Measurements from ENCODE around the gene EZR.

Gene EZR

DNA sequence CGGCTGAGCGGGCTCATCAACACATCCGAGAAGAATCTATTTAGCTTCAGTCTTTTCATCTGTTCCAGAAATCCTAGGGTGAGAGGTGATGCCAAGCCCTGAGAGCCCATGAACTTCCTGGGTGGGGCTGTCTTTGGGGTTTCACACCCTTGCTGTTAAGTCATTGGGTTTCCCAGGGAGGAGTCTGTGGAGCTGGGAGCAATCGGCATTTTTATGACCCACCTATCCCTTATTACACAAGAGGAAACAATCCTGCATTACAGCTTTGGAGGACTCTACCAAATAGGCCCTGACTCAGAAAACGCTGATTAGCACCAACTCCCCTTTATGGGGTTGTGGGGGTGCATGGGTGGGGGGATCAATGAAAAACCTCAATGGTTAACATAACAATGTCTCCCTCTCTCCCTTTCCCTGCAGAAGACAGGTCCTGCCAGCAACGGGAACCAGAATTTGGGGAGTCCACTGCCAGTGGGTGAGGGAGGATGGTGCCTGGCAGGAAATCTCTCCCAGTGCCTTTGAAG, 46.3 kb downstream of the EZR start:
- DNase-seq: no peak

DNA sequence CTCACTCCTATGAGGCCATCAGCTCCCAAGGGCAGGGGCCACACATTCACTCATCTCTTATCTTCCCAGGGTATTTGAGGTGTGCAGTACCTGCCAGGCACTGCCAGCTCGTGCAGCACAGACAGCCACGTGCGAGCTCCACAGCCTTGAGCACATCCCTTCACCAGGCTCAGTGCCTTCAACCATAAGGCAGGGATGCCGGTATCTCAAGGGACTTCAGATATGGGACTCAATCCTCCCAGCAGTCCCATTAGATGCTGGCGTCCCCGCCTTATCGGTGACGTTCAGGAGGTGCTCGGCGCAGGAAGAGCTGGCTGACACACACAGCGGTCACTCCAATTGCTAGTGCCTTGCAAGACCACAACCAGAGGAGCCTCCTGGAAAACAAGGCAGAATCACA, 47.0 kb downstream of the EZR start:
- no peak for DNase-seq

DNA sequence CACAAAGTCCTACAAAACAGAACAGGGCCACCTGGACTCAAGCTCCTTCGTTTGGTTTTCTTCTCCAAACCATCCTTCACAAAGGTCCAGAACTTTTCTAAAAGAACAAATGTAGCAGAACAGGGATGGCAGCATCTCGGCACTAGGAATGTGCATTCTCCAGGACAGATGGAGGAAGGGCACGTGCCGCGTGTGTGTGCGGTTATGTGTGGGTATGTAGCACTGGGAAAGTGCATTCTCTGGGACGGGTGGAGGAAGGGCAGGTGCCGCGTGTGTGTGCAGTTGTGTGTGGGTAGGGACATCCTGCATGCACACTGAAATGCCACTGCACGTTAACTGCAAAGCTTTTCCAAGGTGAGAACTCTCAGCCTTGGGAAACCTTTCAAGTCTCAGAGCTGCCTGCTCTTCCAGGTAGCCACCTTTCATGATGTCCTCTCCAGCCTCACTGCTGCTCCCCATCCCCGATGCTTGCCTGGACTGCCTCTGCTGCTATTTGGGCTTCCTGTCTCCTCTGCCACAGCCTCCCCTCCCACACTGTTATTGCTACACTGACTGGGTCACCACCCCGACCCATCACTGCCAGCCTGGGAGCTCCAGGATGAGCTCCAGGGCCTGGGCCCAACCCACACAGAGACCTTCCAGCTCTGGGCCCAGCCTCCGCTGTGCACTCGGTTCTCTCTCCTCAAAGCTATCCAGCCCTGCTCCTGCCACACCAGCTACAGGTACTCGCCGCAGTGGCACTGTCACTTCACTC, 47.6 kb downstream of the EZR start:
- DNase-seq: no peak

DNA sequence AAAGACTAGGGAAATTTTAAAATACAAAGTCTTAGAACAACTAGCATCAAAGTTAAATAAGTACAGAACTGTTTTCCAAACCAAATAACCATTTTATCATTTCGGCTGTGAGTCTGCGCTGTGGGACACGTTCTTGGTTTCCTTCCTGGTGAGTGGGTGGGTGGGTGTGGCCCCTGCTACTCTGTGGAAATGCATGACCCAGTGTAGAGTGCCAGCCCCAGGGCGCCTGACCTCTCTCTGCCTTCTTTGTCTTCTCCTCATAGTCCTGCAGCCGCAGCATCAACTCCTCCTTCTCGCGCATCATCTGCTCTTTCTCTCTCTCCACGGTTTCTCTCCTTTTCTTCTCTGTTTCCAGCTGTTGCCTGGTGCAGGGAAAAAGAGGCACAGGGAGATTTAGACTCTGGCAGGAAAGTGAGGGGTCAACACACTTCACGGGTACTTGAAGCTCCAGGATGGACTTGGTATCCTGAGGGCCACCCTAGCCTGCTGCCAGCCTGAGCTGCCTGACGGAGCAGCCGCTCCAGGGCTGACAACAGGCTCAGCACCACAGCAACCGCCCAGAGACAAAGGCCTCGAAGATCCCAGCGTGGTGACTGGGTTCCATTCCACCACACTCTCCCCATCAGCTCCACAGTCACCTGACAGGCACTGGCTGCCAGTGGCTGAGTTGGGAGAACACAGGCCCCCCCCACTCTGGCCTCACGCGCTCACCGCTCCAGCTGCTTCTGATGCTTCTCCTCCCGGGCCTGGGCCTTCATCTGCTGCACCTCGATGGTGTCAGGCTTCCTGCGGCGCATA, 48.4 kb downstream of the EZR start:
- DNase-seq: no peak

DNA sequence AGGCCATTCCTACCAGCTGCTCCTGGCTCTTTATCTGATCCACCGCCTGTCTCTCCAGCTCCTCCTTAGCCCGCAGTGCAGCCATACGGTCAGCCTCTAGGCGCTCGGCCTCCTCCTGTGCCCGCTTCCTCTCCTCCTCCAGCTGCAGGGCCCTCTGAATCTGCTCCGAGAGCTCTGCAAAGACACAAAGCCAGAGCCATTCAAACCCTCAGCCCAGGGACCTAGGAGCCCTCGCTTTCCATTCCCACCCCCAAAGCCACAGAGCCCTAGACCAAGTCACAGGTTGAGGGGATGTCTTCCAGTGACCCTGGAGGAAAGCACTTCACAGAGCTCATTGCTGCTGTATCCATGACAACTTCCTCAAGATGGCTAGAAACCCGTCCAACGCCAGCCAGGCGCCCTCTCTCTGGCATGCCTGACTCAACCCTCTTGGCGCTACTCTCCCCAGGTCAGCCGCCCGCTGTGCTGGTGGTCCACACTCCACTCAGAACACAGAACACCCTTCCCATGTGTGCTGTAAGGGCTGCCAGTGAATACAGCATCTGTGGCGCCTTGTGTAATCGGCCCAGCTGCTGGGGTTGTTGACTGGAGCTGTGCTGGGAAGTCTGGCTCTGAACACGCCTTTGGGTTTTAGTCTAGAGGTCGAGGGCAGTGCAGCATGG, 49.3 kb downstream of the EZR start:
- DNase-seq: no peak

DNA sequence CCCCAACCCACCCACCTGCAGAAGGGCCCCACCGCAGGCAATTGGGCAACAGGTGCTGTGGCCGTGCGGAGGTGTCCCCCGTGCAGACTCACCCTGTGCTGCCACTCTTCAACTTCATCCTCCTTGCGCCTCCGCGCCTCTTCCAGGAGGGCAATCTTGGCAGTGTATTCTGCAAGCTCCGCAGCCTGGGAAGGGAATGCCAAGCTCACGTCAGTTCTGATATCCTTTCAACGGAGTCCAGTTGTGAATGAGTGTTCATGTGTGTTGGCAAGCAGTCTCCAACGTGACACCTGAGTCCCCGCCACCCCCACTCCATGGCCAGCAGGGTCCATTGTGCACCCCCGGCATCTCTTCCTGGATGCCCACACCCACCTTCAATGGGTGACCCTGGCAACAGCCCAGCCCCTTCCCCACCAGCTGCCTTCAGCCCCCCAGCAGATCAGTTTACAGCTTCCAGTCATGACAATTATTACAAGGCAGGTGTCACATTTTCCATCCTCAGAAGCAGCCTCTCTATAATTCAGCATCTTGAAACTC, 49.9 kb downstream of the EZR start:
- DNase-seq: no peak

DNA sequence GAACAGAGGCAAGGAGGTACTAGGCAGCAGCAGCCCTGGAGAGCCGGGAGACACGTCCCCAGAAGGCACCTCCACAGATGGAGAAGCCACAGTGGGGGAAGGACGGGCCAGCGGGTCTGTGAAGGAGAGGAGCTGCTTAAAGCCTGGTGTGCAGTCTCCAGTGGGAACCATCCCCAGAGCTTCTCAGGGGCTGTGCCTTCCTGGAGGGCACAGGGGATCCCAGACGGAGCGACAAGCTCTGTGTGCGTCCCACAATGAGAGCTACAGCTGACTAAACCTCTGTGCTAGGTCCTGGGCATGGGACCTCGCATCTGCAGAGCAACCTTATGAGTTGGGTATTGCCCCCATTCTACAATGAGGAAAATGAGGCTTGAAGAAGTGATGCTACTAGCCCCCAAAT, 50.7 kb downstream of the EZR start:
- DNase-seq: no peak

DNA sequence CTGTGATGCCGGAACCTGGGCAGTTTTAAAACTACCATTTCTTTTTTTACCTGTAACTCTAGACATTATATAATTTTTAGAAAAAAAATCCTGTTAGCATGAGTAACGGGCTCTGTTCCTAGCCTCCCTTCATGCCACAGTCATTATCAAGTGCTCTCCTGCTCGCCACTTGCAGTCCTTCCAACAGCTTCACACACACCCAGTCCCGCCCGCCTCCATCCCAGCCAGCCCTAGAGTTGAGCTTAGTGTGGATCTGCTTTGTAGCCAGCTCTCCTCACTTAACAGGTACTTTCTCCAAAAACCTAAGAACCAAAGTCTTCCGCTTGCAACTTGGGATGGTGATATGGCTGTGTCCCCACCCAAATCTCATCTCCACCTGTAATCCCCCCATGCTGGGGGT, 51.5 kb downstream of the EZR start:
- DNase-seq: no peak

DNA sequence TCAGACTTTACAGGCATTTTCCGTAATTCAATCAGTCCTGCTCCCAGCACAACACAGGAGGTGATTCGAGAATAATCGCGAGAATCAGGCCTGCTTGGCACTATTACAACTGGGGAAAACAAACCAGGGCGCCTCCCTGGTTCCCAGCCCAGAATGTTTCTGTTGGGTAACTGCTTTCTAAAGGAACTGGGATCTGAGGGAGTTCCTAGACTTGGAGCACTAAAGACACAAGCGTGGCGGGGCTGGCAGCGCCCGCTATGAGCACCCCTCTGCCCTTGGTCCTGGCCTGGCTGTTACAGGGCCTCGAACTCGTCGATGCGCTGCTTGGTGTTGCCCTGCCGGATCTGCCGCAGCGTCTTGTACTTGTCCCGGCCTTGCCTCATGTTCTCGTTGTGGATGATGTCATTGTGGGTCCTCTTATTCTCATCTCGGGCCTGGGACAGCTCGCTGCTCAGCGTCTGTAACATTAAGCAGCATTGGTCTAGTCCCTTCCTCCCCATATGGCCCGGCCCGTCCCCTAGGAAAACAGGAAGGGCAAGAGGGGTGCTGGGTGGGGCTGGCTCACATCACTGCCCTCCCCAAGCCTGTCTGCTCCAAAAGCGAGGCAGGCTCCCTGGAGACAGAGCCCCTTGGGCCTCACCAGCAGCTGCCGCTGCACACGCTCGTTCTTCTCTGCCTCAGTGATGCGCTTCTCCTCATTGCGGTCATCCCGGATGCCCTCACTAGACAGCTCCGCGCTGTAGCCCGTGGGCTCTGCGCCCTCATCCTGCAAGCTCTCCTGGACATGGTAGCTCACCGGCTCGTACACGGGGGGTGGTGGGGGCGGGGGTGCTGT, 52.3 kb downstream of the EZR start:
- no peak for DNase-seq

DNA sequence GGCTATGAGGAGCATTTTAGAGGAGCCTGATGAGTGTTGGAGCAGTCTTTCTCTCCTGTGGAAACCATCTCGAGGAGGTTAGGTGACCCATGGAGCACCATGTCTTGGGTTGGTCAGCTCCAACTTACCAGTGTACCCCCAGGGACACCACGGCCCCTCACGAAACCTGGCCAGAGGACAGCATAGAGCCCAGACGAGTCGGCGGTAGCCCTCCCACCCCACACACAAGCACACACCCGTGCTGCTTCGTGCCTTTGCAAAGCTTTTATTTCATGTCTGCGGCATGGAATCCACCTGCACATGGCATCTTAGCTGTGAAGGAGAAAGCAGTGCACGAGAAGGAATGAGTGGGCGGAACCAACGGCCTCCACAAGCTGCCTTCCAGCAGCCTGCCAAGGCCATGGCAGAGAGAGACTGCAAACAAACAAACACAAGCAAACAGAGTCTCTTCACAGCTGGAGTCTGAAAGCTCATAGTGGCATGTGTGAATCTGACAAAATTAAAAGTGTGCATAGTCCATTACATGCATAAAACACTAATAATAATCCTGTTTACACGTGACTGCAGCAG, 53.6 kb downstream of the EZR start:
- DNase-seq: no peak

DNA sequence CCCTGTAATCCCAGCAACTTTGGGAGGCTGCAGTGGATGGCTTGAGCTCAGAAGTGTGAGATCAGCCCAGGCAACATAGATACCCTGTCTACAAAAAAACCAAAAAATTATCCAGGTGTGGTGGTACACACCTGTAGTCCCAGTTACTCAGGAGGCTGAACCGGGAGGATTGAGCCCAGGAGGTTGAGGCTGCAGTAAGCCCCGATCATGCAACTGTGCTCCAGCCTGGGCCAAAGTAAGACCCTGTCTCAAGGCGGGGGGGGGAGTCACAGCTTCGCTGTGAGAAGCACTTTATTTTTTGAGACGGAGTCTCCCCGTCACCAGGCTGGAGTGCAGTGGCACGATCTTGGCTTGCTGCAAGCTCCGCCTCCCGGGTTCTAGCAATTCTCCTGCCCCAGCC, 54.2 kb downstream of the EZR start:
- DNase-seq: no peak

DNA sequence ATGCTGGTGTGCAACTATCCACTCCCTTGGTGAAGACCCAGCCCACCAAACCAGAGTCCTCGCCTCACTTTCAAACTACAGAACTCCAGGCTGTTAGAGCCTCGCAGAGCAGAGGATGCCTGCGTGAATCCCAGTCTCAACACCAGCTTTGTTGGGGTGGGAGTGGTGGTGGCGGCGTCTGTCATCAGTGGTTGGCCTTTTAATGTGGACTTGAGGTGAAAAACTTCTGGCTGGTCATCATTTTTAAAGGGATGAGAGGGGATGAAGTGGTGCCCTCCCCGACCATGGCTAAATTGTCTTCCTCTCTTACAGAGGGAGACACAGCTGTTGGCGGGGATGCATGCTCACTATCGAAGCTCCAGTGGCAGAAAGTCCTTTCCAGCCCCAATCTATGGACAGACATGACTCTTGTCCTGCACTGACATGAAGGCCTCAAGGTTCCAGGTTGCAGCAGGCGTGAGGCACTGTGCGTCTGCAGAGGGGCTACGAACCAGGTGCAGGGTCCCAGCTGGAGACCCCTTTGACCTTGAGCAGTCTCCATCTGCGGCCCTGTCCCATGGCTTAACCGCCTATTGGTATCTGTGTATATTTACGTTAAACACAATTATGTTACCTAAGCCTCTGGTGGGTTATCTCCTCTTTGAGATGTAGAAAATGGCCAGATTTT, 54.9 kb downstream of the EZR start:
- DNase-seq: no peak

DNA sequence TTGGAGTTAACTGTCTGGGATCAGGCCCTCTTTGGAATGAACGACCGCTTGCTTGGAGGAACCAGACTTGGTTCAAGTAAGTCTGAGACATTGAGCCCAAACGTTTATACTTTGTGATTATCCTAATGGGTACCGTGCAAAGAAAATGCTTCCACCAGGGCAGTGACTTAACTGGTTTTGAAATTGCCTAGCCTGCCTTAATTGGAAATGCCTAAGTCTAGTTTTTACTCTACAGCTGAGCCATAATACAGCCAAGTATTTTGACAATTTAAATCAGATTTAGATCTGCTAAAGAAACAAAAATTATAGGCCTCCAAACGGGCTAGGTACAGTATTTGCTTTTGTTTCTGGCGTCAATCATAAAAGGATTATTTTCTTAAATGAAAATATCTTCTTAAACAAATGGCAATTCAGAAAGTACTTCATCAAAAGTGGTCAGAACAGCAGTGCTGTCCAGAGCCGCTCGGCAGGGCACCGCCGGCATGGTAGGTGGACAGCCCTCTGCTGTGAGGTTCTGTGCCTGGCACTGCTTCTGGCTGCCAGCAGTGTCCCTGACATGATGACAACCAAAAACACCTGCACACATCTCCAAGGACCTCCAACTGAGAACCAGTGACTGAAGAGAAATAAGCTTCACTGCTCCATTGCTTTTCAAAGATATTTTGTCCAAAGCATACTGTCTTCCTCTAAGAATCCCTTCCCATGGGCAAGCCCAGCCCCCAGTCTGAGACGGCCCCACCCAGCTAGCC, 55.6 kb downstream of the EZR start:
- DNase-seq: no peak

DNA sequence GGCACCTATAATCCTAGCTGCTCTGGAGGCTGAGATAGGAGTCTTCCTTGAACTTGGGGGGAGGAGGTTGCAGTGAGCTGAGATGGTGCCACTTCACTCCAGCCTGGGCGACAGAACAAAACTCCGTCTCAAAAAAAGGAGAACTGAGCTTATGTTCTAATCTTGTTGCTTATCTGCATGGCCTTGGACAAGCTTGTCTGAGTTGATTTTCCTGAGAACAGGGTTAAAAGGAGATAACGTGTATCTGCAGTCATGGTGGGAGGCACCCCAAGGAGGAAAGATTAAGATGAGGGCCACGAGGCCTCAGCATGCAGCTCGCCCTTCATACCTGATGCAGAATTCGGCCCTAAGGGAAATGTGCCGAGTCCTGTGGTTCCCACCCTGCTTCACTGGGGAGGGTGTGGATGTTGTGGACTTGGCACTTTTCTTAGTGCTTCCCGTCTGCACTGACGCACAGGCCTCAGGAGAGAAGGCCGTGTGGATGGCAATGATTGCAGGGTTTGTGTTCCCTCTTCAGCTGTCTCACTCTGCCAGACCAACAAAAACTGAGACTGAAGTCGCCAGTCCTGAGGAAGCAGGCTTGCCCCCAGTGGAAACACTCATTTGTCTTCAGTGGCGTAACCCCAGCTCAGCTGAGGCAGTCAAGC, 56.3 kb downstream of the EZR start:
- DNase-seq: no peak

DNA sequence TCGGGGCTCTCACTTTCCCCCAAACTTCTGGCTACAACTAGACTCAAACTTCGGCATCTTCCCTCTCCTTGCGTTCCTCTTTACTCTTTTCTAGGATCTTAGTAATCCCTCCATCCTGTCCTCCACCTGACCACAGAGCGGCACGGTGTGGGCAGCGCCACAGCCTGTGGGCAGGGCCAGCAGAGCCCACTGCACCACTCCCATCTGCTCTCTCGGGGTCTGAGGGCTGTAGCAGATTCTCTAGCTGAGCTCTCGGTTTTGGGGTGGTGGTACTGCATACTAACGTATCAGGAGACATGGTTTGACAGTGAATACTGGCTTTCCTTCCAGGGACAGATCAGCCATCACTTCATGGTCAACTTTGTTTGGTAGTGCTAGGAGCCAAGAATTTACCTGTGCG, 57.4 kb downstream of the EZR start:
- no peak for DNase-seq

DNA sequence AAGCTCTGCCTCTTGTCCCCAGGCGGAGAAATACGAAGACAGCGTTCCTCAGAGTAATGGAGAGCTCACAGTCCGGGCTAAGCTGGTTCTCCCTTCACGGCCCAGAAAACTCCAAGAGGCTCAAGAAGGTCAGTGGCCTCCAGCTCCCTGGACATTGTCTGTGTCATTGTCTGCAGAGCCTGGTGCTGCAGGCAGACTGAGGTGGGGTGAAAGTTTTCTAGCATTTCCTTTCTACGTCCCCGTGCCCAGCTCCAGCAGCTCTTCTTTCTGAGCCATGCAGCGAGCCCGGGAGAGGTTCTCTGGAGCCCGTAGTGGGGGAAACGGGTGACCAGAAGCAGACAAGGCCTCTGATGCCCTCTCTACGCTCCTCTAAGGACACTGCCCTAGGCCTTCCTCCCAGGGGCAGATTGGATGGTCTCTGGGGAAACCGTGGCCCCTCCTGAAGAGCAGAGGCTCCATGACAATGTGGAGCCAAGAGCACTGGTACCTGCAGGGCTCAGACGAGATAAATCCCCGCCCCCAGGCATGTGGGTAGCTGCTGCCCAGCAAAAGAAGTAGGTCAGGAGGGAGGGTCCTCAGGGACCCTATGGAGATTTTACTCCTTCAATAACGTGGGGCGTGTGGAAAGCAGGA, 58.4 kb downstream of the EZR start:
- no peak for DNase-seq

DNA sequence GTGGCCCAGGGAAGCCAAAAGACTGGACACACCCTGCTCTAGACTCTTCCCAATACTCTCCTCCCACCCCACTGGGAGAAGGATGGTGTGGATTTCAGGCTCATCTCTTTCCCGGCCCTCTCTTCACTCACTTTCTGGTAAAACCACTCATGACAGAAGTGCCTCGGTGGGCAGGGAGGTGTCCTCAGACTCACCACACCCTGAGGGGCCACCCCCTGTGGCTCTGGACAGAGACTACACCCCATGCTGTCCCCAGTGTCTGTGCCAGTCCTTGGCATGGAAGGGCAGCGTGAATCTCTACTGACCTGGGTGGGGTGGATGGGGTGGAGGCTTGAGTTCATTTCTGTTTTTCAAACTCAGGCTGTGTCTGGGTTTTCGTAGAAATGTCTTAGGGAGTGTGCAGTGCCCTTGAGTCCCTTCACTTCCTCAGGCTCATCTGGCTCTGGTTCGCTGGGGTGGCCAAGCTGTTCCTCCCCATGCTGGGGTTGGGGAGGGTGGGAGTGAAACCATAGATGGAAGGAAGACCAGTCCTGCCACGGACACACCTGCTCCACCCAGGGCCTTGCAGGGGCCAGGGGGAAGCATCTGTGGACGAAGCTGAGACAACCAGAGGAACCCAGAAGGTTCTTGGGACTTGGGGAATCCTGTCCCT, 59.1 kb downstream of the EZR start:
- no peak for DNase-seq

DNA sequence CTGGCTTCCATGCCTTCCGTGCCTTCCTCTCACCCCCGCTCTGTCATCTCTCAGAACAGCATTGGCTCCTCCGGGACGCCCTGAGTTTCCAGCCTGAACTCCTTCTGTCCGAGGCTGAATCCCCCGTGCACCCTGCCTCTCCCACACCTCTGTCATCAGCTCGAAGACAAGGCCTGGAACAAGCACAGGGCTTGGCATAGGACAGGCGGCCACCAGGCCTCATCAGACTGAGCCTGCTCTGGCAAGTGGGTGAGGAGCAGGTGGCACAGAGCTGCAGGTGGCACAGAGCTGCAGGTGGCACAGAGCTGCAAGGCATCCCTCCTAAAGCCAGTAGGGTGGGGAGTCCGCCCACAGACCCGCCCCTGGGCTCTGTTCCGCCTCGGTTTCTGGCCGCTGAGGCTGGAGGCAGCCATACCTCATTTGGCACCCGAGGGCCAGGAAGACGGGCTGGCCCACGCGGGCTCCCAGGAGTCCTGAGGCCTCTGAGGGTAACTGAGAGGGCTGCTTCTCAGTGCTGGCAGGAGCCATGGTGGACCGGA, 60.2 kb downstream of the EZR start:
- DNase-seq: no peak

DNA sequence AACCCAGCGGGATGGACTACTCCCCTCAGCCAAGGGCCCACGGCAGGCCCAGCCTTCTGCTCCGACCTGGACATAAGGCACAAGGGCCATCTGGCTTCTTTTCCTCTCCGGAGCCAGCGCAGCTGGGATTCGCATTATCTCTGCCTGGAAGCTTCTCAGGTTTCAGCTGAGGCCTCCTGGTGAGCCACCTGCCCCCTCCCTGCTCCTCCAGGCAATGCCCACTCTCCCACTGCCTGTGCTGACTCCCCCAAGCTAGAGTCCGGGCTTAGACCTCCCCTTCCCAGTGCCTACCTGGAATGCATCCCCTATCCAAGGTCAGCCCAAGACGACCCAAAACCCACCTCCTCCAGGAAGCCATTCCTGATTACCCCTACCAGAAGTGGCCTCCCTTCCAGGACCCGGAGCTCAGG, 60.7 kb downstream of the EZR start:
- no peak for DNase-seq
